Kidney capillary endothelial cell (primary cell): Measurements from ENCODE around the gene PLCL2.

Experiments used
- DNase-seq: peaks from one replicate; pipeline ENCODE4 v3.0.0-alpha.2; 2018; ENCODE audit warnings: low spot score

Gene PLCL2

GRCh38 chr3:17047894-17048293 lies 163.1 kb downstream of the PLCL2 start:
- no peak for DNase-seq

- DNase-seq, result no peak
Observed at GRCh38 chr3:17050071-17050470, 165.3 kb downstream of the PLCL2 start.

GRCh38 chr3:17050506-17050905 lies 165.8 kb downstream of the PLCL2 start:
- no peak for DNase-seq

DNA sequence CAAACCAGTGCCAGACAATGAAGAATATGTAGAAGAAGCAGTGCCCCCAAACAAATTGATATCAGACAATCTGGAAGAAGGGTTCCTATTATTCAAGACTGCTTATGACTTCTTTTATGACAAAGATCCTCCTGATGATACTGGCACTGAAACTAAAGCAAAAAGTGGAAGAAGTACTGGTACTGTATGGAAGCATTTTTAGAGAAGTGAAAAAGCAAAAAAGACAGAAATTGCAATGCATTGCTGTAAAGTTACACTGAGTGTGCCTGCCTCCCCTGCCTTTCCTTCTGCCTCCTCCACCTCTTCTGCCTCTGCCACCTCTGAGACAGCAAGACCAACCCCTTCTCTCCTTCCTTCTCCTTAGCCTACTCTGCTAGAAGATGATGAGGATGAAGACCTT lies 167.6 kb downstream of the PLCL2 start:
- DNase-seq, result no peak

GRCh38 chr3:17054301-17054981 lies 169.7 kb downstream of the PLCL2 start:
- DNase-seq, result no peak

DNA sequence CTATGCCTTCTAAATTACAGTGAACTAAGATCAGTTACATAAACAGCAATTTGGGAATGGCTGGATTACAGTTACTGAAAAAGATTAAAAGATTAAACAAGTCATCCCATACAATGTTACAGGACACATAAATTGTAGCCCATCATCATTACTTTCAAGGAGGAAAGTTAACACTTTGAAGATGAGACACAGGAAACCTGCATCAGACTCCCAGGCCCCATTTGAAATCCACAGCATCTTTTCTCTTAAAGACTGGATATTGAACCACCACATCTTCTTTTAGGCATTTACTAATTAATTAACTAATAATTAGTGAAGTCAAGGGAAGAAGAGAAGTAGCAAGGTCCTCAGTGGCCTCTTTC lies 170.2 kb downstream of the PLCL2 start:
- no peak for DNase-seq

DNA sequence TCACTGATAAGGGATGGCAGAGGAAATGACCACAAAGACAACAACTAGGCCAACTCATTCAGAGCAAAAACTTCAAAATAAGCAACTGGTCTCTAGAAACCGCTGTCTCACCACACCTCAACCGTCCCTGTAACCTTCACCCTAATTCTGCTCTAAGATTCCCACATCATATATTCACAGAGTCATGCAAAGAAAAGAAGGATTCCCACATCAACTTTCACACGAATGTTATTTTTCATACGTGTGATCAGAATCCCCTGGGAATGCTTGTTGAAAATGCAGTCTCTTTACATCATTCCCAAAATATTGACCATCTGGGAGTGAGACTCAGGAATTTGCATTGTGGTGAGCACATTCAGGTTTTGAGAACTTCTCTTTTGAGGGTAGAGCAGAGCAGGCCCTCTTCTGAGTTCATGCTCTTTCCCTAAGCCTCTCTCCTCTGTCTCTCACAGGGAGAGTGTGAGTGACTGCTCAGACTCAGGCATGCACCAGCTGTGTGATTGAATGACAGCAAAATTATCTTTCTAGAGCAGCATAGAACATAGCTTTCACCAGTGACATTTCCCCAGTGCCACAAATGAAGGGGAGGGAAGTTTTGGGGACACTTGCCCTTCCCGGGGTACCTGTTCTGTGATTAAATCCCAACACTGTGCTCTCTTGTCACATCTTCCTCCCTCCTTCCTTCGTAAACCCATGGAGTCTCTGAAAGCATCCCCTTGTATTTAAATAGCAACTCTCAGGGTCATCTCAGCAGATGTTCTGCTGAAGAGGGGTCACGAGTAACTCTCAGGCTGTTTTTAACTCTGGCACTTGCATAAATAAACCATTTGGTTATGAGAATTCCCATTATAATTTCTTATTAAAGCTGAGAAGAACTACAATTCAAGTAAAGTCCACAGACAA lies 170.9 kb downstream of the PLCL2 start:
- no peak for DNase-seq

- DNase-seq, result no peak
Observed at GRCh38 chr3:17057321-17057720, 172.6 kb downstream of the PLCL2 start.

- no peak for DNase-seq
Observed at GRCh38 chr3:17059989-17060550, 175.3 kb downstream of the PLCL2 start.

DNA sequence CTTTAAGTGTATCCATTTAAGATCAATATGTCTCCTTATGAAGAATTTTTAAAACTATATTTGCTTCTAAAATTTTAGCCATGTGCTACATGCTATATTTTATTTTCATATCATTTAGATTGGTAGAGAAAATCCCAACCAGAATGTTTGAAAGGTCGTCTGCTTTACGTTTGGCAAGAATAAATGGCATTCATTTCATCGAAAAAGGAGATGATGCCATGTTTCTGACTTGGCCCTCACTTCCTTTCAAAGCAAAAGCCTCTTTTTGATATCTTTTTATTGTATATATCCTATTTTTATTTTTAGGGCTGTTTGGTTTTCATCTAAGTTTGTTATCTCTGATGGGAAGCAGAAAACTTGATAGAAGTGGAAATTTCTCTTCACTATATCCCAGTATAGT lies 176.2 kb downstream of the PLCL2 start:
- DNase-seq, result no peak

DNA sequence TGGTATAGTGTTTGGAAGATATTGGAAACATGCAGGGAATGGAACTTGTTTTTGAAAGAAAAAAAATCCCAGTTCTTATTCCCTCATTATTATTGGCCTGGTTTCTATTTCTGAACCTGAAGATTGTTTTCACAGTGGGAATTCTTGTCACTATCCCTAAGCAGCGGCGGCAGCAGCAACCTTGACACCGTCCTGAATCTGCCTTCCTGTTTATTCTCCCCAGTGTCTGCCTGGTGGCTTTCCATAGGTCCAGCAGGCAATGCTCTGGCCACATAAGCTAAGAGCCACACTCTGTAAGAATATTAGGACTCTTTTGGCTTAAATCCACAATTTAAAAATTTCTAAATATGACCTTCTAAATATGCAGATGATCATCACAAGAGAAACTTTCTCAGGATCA lies 178.0 kb downstream of the PLCL2 start:
- no peak for DNase-seq

DNA sequence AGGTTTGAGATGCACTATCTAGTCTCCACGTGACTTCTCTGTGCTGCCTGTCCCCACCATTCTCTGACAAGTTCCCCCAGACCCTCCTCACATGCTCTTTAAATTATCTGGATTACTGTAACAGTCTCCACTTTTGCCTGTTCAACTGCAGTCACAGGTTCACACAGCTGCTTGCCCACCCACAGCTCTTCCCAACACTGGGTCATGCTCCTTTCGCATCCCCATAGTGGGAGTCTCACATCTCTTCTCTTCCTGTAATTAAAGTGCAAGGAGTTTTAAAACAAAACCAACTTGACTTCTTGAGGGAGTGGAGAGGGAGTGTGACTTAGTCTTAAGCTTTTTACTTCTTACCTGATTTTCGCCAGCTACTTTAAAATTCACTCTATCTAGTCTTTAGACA lies 178.8 kb downstream of the PLCL2 start:
- no peak for DNase-seq

DNA sequence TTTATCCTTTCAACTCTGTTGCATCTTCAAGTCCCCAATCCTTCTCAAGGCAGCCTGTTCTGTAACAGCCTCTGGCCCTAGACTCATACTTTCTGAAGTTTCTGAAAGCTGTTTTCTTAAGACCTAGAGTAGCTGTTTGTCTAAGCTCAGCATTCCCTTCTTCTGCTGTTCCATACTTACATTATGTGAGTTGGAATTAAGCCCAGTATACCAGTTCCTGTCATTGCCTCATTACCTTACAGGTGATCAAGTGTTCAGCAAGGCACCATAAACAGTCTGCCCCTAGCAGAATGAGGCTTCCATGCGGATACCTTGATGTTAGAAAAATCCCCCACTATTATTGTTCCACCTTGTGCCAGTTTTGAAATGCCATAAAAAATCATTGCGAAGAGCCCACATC lies 180.6 kb downstream of the PLCL2 start:
- DNase-seq, result no peak

- no peak for DNase-seq
Observed at GRCh38 chr3:17065881-17066280, 181.1 kb downstream of the PLCL2 start.

- no peak for DNase-seq
Observed at GRCh38 chr3:17069754-17070153, 185.0 kb downstream of the PLCL2 start.

DNA sequence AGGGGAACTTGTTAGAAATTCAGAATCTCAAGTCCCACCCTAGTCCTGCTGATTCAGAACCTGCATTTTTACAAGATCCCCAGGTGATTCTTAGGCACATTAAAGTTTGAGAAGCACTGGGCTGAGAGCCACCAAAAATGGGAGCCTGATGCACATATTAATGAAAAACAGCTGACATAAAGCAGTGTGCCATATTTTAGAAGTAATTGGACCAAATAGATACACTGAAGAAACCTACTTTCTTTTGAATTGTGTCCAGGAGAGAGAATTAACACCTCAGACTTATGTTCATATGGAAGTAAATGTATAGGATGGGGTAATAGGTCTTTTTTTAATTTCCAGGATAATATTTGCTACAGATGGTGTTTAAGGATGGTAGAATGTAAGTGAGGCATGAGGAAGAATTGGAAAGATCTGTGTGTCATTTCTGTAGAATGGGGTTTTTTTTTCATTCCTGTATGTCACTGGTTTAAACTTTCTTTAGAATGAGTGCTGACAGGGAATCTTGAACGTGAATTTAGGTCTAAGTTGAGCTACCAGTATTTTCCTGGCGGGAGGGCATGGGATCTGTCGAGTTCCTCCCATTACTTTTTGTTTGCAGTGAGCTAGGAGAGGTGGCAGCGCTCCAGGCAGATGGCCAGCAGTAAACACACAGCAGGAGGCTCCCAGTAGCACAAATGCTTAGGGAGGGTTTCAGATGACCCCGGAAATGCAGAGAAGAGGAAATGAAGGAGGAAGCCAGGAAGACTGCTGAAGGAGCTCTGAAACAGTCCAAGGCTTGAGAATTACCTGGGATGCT lies 185.6 kb downstream of the PLCL2 start:
- no peak for DNase-seq

DNA sequence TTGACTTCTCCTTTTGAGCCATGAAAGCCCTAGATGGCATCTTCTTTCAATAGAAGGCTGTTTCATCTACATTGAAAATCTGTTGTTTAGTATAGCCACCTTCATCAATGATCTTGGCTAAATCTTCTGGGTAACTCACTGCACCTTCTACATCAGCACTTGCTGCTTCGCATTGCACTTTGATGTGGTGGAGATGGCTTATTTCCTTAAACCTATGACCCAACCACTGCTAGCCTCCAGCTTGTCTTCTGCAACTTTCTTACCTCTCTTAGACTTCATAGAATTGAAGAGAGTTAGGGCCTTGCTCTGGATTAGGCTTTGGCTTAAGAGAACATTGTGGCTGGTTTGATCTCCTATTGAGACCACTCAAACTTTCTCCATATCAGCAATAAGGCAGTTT lies 189.8 kb downstream of the PLCL2 start:
- DNase-seq, result no peak

DNA sequence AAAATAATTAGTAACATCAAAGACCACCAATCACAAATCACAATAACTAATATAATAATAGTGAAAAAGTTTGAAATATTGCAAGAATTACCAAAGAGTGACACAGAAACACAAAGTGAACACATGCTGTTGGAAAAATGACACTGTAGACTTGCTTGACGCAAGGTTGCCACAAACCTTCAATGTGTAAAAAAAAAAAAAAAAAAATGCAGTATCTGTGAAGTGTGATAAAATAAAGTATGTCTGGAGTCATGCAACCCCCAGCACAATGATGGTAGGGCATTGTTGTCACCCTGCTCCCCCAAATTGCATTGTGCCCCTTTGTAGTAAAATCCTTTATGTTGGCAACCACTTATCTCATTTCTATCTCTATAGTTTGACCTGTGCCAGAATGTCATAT lies 190.6 kb downstream of the PLCL2 start:
- no peak for DNase-seq

DNA sequence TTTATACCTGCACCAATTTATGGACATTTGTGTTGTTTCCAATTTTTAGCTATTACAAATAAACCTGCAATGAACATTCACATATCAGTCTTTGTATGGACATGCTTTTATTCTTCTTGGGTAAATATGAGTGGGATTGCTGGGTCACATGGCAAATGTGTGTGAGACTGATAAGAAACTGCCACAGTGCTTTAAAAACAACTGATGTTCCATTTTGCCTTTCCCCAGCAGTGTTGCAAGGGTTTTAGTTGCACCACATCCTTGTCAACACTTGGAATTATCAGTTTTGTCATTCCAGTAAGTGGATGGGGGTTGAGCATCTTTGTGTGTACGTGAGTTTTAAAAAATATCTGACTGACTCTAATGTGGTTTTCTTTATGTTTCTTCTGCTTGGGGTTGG lies 191.2 kb downstream of the PLCL2 start:
- no peak for DNase-seq

GRCh38 chr3:17076940-17077605 lies 192.3 kb downstream of the PLCL2 start:
- peak; percentile 4 for DNase-seq

- DNase-seq, result peak; percentile 4
Observed at GRCh38 chr3:17077606-17078005, 192.9 kb downstream of the PLCL2 start.

- no peak for DNase-seq
Observed at GRCh38 chr3:17078926-17079465, 194.2 kb downstream of the PLCL2 start.
